Measurements from ENCODE around the gene CD38. TPM values are rescaled to one million over a fixed set of nuclear protein-coding genes. Genes with fewer than 3 reads are reported as not detected.
A peak's percentile ranks its signal among the peaks of the same experiment; 100 is the strongest.

CD38 gene
- total RNA-seq, 6 donors from 2014 or later: 8.5 to 72.3 (median 28.3) TPM

DNA sequence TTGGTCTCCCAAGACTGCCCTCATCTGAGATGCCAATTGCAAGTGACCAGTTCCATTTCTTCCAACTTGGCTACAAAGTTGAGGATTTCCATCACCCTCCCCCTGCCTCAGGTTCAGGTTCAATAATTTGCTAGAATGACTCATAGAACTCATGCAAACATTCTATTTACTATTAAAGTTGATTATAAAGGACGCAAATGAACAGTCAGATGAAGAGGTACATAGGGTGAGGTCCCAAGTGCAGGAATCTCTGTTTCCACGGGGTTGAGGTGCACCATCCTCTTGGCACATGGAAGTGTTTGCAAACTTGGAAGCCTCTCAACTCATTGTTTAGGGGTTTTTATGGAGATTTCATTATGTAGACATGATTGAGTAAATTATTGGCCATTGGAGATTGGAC, 119.4 kb downstream of the CD38 start:
- ATAC-seq (ENCODE audit: low FRiP score in 2 of 2): no peak
- no peak for TF ChIP-seq EP300 (IDR thresholded peaks at IDR 0.05)
- TF ChIP-seq, protein P1, sequence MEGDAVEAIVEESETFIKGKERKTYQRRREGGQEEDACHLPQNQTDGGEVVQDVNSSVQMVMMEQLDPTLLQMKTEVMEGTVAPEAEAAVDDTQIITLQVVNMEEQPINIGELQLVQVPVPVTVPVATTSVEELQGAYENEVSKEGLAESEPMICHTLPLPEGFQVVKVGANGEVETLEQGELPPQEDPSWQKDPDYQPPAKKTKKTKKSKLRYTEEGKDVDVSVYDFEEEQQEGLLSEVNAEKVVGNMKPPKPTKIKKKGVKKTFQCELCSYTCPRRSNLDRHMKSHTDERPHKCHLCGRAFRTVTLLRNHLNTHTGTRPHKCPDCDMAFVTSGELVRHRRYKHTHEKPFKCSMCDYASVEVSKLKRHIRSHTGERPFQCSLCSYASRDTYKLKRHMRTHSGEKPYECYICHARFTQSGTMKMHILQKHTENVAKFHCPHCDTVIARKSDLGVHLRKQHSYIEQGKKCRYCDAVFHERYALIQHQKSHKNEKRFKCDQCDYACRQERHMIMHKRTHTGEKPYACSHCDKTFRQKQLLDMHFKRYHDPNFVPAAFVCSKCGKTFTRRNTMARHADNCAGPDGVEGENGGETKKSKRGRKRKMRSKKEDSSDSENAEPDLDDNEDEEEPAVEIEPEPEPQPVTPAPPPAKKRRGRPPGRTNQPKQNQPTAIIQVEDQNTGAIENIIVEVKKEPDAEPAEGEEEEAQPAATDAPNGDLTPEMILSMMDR (IDR thresholded peaks at IDR 0.05): no peak
- no peak for TF ChIP-seq POLR2AphosphoS5 (IDR thresholded peaks at IDR 0.05)
- no peak for TF ChIP-seq POLR2A (IDR thresholded peaks at IDR 0.05)
- Histone ChIP-seq H3K27me3 (no peaks in the 10 kb centered on the region), H3K9me3 (no peaks in the 10 kb centered on the region), H3K27ac (no peak overlapping the region), H3K36me3 (no peaks in the 10 kb centered on the region), H3K4me1 (no peaks in the 10 kb centered on the region), H3K4me3 (no peak overlapping the region)
- no peak for DNase-seq
- 68 to 91% methylated on average over 2 of the region's 2 CpGs for WGBS, 2 donors

DNA sequence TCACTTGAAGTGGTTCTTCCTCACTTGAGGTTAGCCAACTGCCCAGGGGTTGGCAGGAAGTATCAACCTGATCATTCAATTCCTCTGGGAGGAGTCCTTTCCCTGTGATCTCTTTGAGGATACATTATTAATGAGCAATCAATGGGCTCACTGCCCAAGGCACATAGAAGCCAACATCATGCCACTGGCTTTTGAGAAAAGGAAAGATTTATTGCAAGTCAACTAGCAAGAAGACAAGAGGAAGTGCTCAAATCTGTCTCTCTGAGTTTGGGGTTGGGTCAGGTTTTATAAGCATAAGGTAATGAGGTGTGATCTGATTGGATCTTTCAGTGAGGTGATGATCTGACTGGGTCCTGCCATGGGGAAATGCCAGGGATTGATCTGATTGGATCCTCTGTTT, 120.8 kb downstream of the CD38 start:
- no peak overlapping the region for H3K4me3 ChIP-seq
- no peaks in the 10 kb centered on the region for H3K9me3 ChIP-seq
- no peaks in the 10 kb centered on the region for H3K4me1 ChIP-seq
- H3K27me3 ChIP-seq: no peaks in the 10 kb centered on the region
- DNase-seq: no peak
- H3K36me3 ChIP-seq: no peaks in the 10 kb centered on the region
- H3K27ac ChIP-seq: no peak overlapping the region
- TF ChIP-seq EP300 (IDR thresholded peaks at IDR 0.05): no peak
- TF ChIP-seq, protein P1 (IDR thresholded peaks at IDR 0.05): no peak
- no peak for TF ChIP-seq POLR2AphosphoS5 (IDR thresholded peaks at IDR 0.05)
- no peak for TF ChIP-seq POLR2A (IDR thresholded peaks at IDR 0.05)
- no peak for ATAC-seq (ENCODE audit: low FRiP score in 2 of 2)

DNA sequence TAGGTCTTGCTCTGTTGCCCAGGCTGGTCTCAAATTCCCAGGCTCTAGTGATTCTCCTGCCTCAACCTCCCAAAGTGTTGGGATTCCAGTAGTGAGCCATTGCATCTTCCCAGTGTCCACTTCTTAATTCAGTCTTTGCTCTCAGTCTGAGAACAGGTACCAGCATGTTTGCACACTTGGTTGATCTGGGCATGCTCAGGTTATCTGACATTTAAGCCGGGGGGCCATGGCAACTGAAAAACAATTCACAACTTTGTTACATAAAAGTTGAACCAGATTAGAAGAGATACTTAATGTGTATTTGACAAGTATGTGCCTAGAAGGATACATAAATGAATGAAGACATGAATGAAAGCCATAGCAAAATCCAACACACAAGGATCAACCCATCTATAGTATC, 121.4 kb downstream of the CD38 start:
- DNase-seq (no peak), ATAC-seq (ENCODE audit: low FRiP score in 2 of 2) (no peak)
- TF ChIP-seq EP300 (IDR thresholded peaks at IDR 0.05) (no peak), POLR2A (IDR thresholded peaks at IDR 0.05) (no peak), POLR2AphosphoS5 (IDR thresholded peaks at IDR 0.05) (no peak)
- TF ChIP-seq, protein P1 (IDR thresholded peaks at IDR 0.05): no peak
- WGBS, 2 donors: 89 to 95% methylated on average over 1 of the region's 1 CpG
- H3K9me3 ChIP-seq: no peaks in the 10 kb centered on the region
- H3K27me3 ChIP-seq: no peaks in the 10 kb centered on the region
- H3K4me3 ChIP-seq: no peak overlapping the region
- H3K4me1 ChIP-seq: no peaks in the 10 kb centered on the region
- no peak overlapping the region for H3K27ac ChIP-seq
- no peaks in the 10 kb centered on the region for H3K36me3 ChIP-seq

DNA sequence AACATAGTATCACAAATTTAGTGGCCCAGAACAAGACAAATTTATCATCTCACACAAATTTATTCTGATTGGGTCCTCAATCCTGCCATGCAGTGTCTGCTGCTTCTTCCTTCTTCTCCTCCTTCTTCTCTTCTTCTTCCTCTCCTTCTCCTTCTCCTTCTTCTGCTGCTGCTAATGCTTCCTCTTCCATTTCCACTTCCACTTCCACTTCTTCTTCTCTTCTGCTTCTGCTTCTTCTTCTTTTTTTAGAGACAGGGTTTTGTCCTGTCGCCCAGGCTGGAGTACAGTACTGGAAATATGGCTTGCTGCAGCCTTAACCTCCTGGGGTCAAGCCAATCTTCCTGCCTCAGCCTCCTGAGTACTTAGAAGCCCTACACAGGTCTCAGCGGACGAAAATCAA, 122.9 kb downstream of the CD38 start:
- no peaks in the 10 kb centered on the region for H3K27me3 ChIP-seq
- 84 to 92% methylated on average over 3 of the region's 3 CpGs for WGBS, 2 donors
- H3K36me3 ChIP-seq: no peaks in the 10 kb centered on the region
- H3K4me1 ChIP-seq: peaks cover 0 to 8% (median 0%) of the 10 kb centered on the region in 4 donors
- no peak for DNase-seq
- ATAC-seq (ENCODE audit: low FRiP score in 2 of 2): no peak
- no peaks in the 10 kb centered on the region for H3K9me3 ChIP-seq
- TF ChIP-seq, protein P1 (IDR thresholded peaks at IDR 0.05): no peak
- TF ChIP-seq POLR2A (IDR thresholded peaks at IDR 0.05): no peak
- no peak for TF ChIP-seq EP300 (IDR thresholded peaks at IDR 0.05)
- TF ChIP-seq POLR2AphosphoS5 (IDR thresholded peaks at IDR 0.05): no peak
- H3K27ac ChIP-seq: no peak overlapping the region
- H3K4me3 ChIP-seq: no peak overlapping the region

DNA sequence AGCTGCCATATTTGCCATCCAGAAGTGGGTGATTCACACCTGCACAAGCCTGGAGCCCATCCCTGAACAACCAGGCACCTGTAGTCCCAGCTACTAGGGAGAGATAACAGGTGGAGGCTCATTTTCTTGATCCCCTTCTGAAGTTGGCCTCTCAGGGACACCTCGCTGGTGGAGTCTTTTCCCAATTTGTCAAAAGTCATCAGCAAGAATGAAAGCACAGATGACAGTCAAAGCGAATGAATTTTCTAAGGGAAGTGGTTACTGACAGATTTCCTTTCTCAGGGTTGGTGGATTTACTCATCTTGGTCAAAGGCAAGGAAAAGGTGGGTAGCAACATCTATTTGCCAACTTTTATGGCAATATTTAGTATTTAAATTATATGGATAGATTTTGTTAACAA, 123.9 kb downstream of the CD38 start:
- Histone ChIP-seq H3K9me3 (no peaks in the 10 kb centered on the region), H3K4me3 (no peak overlapping the region), H3K4me1 (peaks cover 0 to 8% (median 0%) of the 10 kb centered on the region in 4 donors), H3K27me3 (no peaks in the 10 kb centered on the region), H3K27ac (peak overlapping the region in 1 of 4 donors; percentile 40), H3K36me3 (no peaks in the 10 kb centered on the region)
- no peak for DNase-seq
- ATAC-seq (ENCODE audit: low FRiP score in 2 of 2): no peak
- WGBS, 2 donors: 63 to 66% methylated on average over 2 of the region's 2 CpGs
- no peak for TF ChIP-seq EP300 (IDR thresholded peaks at IDR 0.05)
- no peak for TF ChIP-seq POLR2A (IDR thresholded peaks at IDR 0.05)
- TF ChIP-seq, protein P1 (IDR thresholded peaks at IDR 0.05): no peak
- no peak for TF ChIP-seq POLR2AphosphoS5 (IDR thresholded peaks at IDR 0.05)
